Measurements from ENCODE around the gene DHX30.

GRCh38 chr3:47791193-47791855, 11.6 kb upstream of the DHX30 start:
- TF ChIP-seq CTCF (optimal IDR thresholded peaks at IDR 0.05 in 1 of 3, IDR thresholded peaks at IDR 0.05 in 1 of 3, conservative IDR thresholded peaks at IDR 0.05 in 1 of 3; ENCODE audit: extremely low read depth in 1 of 3, insufficient read depth in 2 of 3, low read length in 3 of 3) (no peak), EZH2 (IDR thresholded peaks at IDR 0.05; ENCODE audit: low read length) (no peak)
